Natural killer cell treated with Interleukin-12 subunit alpha and Interleukin-12 subunit beta and Interleukin-15 and Interleukin-18, amount 100 ng/mL, for 72 hours (primary cell): ENCODE data around the gene ATP5MG. TPM values are rescaled to one million over a fixed set of nuclear protein-coding genes. Genes with fewer than 3 reads are reported as not detected.

Experiments
- ATAC-seq, 2 donors: fragments of 150-1000 bp; cut with Tn5 transposase in 1 of 2; sonication (Bioruptor Pico), chemical (Tn5 transposase) in 1 of 2; 2 replicates each; pipeline ENCODE4 v1.10.0; 2021
- DNase-seq: peaks from one replicate; pipeline ENCODE4 v3.0.0; 2022; ENCODE audit warnings: low spot score
- H3K27ac Mint-ChIP-seq, 2 donors: 1 replicate in 1 of 2; 2 replicates in 1 of 2; pipeline ENCODE4 v1.8.0; 2022; ENCODE audit warnings: mixed read lengths in 2 of 2, mild to moderate bottlenecking in 1 of 2, moderate library complexity in 1 of 2
- H3K27me3 Mint-ChIP-seq, 2 donors: 1 replicate in 1 of 2; 2 replicates in 1 of 2; pipeline ENCODE4 v1.8.0; 2022; ENCODE audit warnings: mixed read lengths in 2 of 2
- H3K36me3 Mint-ChIP-seq: one replicate; pipeline ENCODE4 v1.8.0; 2022; ENCODE audit warnings: mixed read lengths
- H3K4me1 Mint-ChIP-seq, 2 donors: 1 replicate in 1 of 2; 2 replicates in 1 of 2; pipeline ENCODE4 v1.8.0; 2022; ENCODE audit warnings: low read depth in 2 of 2, mixed read lengths in 2 of 2, mild to moderate bottlenecking in 1 of 2
- H3K4me3 Mint-ChIP-seq: one replicate; pipeline ENCODE4 v1.8.0; 2022; ENCODE audit warnings: mixed read lengths
- H3K9me3 Mint-ChIP-seq: 2 replicates; pipeline ENCODE4 v1.8.0; 2022; ENCODE audit warnings: mixed read lengths
- total RNA-seq, 2 donors: library from RNA; stranded (reverse); gene quantifications; one replicate each; pipeline ENCODE4 v1.2.3, GENCODE V29; 2022

The ATP5MG gene, protein sequence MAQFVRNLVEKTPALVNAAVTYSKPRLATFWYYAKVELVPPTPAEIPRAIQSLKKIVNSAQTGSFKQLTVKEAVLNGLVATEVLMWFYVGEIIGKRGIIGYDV
- total RNA-seq: 100 to 1,000 TPM; 183 to 189 TPM

DNA sequence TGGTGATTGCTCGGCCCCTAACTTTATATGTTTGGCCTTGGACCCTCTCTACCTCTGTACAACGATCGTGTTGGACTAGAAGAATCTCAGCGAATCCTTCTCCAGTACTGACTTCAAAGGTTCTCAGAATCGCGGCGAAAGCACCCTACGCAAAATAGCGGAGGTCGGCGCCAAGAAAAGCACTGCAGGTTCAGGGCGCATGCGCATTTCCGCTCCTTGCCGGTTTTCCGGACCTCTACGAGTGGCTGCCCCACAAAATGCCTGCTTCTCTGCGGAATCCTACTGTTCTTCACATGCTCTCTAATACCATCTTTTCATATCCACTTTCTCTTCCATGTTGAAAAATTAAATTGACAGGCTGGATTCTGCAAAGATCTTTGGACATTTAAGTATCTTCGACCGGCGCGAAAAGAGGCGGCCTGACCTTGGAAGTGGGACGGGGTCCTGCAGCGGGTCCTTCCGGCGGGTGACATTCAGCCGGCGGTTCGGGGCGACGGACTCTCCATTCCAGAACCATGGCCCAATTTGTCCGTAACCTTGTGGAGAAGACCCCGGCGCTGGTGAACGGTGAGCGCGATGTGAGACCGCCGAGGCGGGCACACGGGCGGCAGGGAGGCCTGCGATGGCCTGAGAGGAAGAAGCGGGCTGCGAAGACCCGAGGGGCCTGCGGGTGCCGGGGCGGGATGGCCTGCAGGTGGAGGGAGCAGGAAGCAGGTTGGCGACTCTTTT lies at the start of gene ATP5MG:
Gene ATP5MG (plus strand): TSS at position 456 of the 729 bp plus-strand sequence. CDS start 60 bp downstream, at position 516.
- Mint-ChIP-seq H3K27ac (peak within 1 kb of the TSS; percentile 89 to 98), H3K36me3 (peaks cover 26% of the 10 kb centered on the region), H3K9me3 (no peaks in the 10 kb centered on the region), H3K4me3 (peak within 1 kb of the TSS; percentile 91), H3K27me3 (no peaks in the 10 kb centered on the region), H3K4me1 (peaks cover 37 to 56% of the 10 kb centered on the region in 2 donors)
- peak; percentile 81 to 88 for ATAC-seq
- peak; percentile 93 for DNase-seq

DNA sequence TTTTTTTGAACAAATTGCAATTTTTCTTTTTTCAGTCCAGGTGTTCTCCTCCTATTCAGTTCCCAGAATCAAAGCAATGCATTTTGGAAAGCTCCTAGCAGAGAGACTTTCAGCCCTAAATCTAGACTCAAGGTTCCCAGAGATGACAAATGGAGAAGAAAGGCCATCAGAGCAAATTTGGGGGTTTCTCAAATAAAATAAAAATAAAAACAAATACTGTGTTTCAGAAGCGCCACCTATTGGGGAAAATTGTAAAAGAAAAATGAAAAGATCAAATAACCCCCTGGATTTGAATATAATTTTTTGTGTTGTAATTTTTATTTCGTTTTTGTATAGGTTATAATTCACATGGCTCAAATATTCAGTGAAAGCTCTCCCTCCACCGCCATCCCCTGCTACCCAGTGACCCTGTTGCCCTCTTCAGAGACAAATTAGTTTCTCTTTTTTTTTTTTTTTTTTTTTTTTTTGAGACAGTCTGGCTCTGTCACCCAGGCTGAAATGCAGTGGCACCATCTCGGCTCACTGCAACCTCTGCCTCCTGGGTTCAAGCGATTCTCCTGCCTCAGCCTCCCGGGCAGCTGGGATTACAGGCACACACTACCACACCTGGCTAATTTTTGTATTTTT lies 48.2 kb upstream of the ATP5MG start:
- ATAC-seq: no peak
- DNase-seq: no peak
- peaks cover 0 to 18% of the 10 kb centered on the region in 2 donors for H3K4me1 Mint-ChIP-seq
- H3K4me3 Mint-ChIP-seq: no peak overlapping the region
- no peaks in the 10 kb centered on the region for H3K36me3 Mint-ChIP-seq
- H3K27me3 Mint-ChIP-seq: no peaks in the 10 kb centered on the region
- no peak overlapping the region for H3K27ac Mint-ChIP-seq
- no peaks in the 10 kb centered on the region for H3K9me3 Mint-ChIP-seq

DNA sequence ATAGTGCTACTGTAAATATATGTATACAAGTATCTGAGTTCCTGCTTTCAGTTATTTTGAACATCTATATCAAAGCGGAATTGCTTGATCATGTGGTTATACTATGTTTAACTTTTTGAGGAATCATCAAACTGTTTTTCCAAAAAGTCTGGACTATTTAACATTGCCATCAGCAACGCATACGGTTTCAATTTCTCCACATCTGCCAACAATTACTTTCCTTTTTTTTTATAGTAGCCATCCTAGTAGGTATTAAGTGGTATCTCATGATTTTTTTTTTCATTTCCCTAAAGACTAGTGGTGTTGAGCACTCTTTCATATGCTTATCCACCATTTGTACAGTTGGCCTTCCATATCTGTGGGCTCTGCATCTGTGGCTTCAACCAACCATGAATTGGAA lies 43.3 kb upstream of the ATP5MG start:
- Mint-ChIP-seq H3K36me3 (peaks cover 11% of the 10 kb centered on the region), H3K27me3 (no peaks in the 10 kb centered on the region), H3K4me1 (peaks cover 27 to 32% of the 10 kb centered on the region in 2 donors), H3K4me3 (no peak overlapping the region), H3K27ac (peak overlapping the region; percentile 6 to 95), H3K9me3 (no peaks in the 10 kb centered on the region)
- no peak for ATAC-seq
- no peak for DNase-seq

DNA sequence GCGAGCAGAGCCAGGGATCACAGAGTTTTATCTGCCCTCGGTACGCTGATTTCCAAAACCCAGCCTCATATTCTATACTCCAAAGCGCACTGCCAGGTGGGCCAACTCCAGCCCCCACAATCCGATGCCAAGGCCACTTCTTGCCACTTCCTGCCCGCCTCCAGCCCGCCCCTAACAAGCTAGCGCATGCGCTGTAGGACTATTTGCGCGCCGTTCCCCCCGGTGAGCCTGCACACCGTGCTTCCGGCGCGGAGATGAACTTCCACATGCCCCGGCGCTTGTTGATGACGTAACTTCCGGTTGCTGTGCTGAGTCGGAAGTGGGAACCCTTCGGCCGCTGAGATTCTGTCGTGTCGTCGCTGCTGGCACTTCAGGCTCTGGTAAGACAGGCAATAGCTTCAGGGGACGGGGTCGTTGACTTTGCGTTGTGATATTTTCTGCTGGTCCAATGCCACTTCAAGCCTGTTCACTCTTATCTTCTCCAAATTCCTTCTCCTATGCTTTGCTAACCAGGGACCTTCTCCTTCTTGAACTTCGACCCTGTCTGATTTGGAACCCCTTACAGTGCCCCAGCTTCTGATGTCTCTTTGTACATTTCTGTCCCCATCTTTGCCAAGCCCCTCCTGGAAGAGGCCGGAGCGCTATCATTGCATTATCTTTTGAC lies 42.0 kb upstream of the ATP5MG start, which contains the start of gene UBE4A:
Gene UBE4A (plus strand): TSS at position 306 of the 664 bp plus-strand sequence. CDS start 5,481 bp downstream, outside the sequence.
- no peaks in the 10 kb centered on the region for H3K27me3 Mint-ChIP-seq
- peaks cover 11% of the 10 kb centered on the region for H3K36me3 Mint-ChIP-seq
- peak within 1 kb of the TSS; percentile 95 to 99 for H3K27ac Mint-ChIP-seq
- no peaks in the 10 kb centered on the region for H3K9me3 Mint-ChIP-seq
- H3K4me3 Mint-ChIP-seq: peak within 1 kb of the TSS; percentile 98
- DNase-seq (peak; percentile 99), ATAC-seq (peak; percentile 96)
- peaks cover 30 to 37% of the 10 kb centered on the region in 2 donors for H3K4me1 Mint-ChIP-seq

DNA sequence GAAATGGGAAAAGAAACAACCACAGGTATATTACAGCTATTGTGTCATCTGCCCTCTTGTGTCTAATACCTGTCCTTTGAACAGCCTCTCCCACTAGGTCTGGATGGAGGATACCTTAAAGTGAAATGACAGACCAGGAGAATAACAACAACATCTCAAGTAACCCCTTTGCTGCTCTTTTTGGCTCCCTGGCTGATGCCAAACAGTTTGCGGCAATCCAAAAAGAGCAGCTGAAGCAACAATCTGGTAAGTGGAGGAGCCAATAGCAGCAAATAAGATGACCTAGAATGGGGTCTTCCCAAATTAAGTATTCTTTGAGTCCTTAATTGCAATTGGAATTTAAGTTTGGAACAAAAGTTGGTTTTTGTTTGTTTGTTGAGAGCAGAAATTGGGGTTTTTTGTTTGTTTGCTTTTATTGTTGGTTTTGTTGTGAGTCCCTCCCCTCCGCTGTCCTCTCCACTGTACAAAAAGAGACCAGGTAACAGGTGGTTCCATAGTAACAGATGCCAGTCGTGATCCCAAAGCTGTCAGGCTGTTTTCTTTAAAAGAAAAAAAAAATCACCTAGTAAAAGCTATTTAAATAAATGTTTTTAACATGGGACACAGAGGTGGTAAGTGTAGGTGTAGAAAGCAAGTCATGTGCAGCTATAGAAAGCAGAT lies 36.3 kb upstream of the ATP5MG start:
- Mint-ChIP-seq H3K9me3 (no peaks in the 10 kb centered on the region), H3K4me1 (peaks cover 18 to 27% of the 10 kb centered on the region in 2 donors), H3K36me3 (peaks cover 24% of the 10 kb centered on the region), H3K4me3 (no peak overlapping the region), H3K27me3 (no peaks in the 10 kb centered on the region), H3K27ac (no peak overlapping the region)
- DNase-seq (no peak), ATAC-seq (no peak)

DNA sequence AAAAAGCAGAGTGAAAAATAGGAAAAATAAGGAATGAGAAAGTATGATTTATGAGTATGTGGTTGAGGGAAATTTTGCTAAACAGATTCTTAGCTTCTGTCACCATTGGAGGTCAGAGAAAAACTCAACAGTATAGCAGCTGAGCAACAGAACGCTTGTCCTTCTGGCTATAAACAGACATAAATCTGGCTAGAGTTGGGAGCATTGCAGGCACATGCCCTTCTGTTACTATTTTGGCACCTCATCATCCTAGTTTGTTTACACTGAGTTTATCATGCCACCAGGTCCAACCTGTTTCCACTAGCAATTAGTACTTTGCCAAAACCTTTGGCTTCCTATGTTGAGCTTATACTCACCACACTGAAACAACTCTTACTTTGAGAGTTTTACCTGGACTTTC lies 35.1 kb upstream of the ATP5MG start:
- H3K27me3 Mint-ChIP-seq: no peaks in the 10 kb centered on the region
- ATAC-seq (no peak), DNase-seq (no peak)
- H3K9me3 Mint-ChIP-seq: no peaks in the 10 kb centered on the region
- peaks cover 15 to 21% of the 10 kb centered on the region in 2 donors for H3K4me1 Mint-ChIP-seq
- H3K36me3 Mint-ChIP-seq: peaks cover 26% of the 10 kb centered on the region
- no peak overlapping the region for H3K4me3 Mint-ChIP-seq
- no peak overlapping the region for H3K27ac Mint-ChIP-seq

DNA sequence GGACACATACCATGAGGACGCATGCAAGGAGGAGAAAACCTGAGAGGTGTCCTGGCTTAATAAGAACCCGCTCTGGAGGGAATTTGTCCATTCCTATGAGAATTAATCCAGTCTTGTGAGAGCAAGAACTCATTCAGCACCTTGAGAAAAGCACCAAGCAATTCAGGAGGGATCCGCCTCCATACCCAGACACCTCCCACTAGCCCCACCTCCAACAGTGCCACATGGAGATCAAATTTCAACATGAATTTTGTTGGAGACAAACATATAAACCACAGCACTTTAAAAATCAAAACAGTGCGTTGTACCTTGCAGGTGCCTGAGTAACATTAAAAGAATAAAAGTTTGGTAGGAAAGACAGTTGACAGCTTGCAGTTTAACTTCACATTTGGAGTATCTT lies 30.6 kb upstream of the ATP5MG start:
- peaks cover 47% of the 10 kb centered on the region for H3K36me3 Mint-ChIP-seq
- no peak overlapping the region for H3K4me3 Mint-ChIP-seq
- no peaks in the 10 kb centered on the region for H3K9me3 Mint-ChIP-seq
- no peak for ATAC-seq
- H3K27me3 Mint-ChIP-seq: no peaks in the 10 kb centered on the region
- peaks cover 0 to under 1% of the 10 kb centered on the region in 2 donors for H3K4me1 Mint-ChIP-seq
- H3K27ac Mint-ChIP-seq: no peak overlapping the region
- DNase-seq: no peak

DNA sequence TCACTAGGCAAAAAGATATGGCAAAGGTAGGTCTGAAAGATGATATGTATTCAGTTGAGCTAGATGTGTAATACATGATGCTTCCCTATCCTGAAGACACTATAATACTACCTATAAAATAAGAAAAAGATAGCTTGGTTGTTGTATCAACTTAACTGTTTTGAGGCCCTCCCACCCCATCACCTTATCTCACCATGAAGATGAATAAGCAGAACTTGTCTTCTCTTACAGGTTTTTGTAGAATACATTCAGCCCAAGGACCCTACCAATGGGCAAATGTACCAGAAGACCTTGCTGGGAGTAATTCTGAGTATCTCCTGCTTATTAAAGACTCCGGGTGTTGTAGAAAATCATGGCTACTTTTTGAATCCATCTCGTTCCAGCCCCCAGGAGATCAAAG lies 28.1 kb upstream of the ATP5MG start:
- H3K36me3 Mint-ChIP-seq: peaks cover 56% of the 10 kb centered on the region
- H3K27me3 Mint-ChIP-seq: no peaks in the 10 kb centered on the region
- H3K9me3 Mint-ChIP-seq: no peaks in the 10 kb centered on the region
- no peak for DNase-seq
- no peak for ATAC-seq
- no peak overlapping the region for H3K4me3 Mint-ChIP-seq
- H3K27ac Mint-ChIP-seq: no peak overlapping the region
- H3K4me1 Mint-ChIP-seq: peaks cover 0 to 3% of the 10 kb centered on the region in 2 donors

DNA sequence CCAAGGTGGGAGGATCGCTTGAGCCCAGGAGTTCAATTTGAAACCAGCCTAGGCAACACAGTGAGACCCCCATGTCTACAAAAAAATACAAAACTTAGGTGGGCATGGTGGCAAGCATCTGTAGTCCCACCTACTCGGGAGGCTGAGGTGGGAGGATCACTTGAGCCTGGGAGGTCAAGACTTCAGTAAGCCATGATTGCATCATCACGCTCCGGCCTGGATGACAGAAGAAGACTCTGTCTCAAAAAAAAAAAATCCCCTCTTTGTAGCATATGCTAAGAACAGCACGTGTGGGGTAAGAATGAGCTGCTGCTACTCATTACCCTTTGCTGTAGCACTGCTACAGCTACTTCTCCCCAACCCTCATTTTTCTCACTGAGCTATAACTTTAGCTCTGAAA lies 27.5 kb upstream of the ATP5MG start:
- H3K27ac Mint-ChIP-seq: no peak overlapping the region
- peaks cover 53% of the 10 kb centered on the region for H3K36me3 Mint-ChIP-seq
- DNase-seq (no peak), ATAC-seq (no peak)
- no peaks in the 10 kb centered on the region for H3K9me3 Mint-ChIP-seq
- peaks cover 0 to 3% of the 10 kb centered on the region in 2 donors for H3K4me1 Mint-ChIP-seq
- H3K27me3 Mint-ChIP-seq: no peaks in the 10 kb centered on the region
- H3K4me3 Mint-ChIP-seq: no peak overlapping the region

DNA sequence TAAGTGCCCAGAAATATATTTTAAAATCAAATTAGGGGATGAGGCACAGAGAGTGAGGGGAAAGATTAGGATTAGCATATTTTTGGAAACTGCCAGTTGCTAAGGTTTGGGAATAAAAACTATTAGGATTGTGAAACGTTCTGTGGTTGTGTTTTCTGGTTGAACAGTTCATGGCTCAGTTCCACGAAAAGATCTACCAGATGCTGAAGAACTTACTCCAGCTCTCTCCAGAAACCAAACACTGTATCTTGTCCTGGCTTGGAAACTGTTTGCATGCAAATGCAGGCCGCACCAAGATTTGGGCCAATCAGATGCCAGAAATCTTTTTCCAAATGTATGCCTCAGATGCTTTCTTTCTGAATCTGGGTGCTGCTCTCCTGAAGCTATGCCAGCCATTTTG lies 26.7 kb upstream of the ATP5MG start:
- Mint-ChIP-seq H3K27me3 (no peaks in the 10 kb centered on the region), H3K27ac (no peak overlapping the region), H3K4me1 (peaks cover 0 to 3% of the 10 kb centered on the region in 2 donors), H3K36me3 (peaks cover 51% of the 10 kb centered on the region), H3K4me3 (no peak overlapping the region), H3K9me3 (no peaks in the 10 kb centered on the region)
- no peak for DNase-seq
- ATAC-seq: no peak

DNA sequence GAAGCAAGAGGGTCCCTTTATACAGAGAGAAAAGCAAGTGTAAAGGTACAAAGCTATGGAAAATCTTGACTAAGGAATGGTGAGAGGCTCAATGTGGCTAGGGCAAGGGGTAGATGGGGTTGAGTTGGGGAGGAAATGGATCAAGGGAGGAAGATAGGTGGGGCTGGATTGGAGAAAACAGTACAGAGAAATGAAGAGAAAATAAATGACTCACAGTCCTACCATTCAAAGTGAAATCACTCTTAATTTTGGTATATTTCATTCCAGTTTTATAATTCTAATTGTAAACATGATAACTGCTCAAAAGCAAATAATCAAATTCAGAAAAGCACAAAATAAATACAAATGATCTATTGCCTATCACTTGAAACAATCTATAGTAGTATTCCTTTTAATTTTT lies 25.4 kb upstream of the ATP5MG start:
- ATAC-seq: no peak

DNA sequence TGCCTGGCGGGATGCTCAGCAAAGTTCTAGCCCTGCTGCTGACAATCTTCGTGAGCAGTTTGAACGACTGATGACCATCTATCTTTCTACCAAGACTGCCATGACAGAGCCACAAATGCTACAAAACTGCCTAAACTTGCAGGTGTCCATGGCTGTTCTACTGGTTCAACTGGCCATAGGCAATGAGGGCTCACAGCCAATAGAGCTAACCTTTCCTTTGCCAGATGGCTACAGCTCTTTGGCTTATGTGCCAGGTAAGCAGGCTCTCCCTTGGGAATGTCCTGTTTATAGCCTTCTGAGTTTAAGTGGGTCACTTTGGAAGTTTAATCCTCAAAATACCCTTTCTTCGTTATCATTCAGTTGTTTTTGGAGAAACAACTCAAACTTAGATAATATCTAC lies 21.9 kb upstream of the ATP5MG start:
- H3K27me3 Mint-ChIP-seq: no peaks in the 10 kb centered on the region
- DNase-seq (no peak), ATAC-seq (no peak)
- no peaks in the 10 kb centered on the region for H3K9me3 Mint-ChIP-seq
- peaks cover 33% of the 10 kb centered on the region for H3K36me3 Mint-ChIP-seq
- peaks cover 0 to 3% of the 10 kb centered on the region in 2 donors for H3K4me1 Mint-ChIP-seq
- H3K27ac Mint-ChIP-seq: no peak overlapping the region
- H3K4me3 Mint-ChIP-seq: no peak overlapping the region

More for the DNA sequence above, 25.4 kb upstream of the ATP5MG start:
- Mint-ChIP-seq H3K27ac (peak overlapping the region in 1 of 2 donors; percentile 24), H3K4me1 (peaks cover 0 to 3% of the 10 kb centered on the region in 2 donors), H3K9me3 (no peaks in the 10 kb centered on the region), H3K36me3 (peaks cover 50% of the 10 kb centered on the region), H3K4me3 (no peak overlapping the region), H3K27me3 (no peaks in the 10 kb centered on the region)
- no peak for DNase-seq

DNA sequence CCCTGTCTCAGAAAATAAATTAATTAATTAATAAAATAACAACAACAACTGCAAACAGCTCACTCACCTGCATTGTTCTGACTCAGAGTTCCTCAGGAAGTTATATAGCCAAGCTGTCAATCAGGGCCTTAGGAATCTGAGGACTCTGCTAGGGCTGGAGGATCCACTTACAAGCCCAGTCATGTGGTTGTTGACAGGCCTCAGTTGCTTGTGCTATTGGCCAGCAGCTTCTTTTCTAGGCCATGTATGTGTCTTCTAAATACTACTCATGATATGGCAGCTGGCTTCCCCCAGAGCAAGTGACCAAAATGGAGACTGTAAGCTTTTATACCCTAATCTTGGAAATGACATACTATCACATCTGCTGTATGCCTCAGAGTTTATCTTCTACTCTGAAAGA lies 20.8 kb upstream of the ATP5MG start:
- H3K36me3 Mint-ChIP-seq: peaks cover 35% of the 10 kb centered on the region
- DNase-seq: no peak
- no peak overlapping the region for H3K4me3 Mint-ChIP-seq
- H3K4me1 Mint-ChIP-seq: peaks cover 0 to 3% of the 10 kb centered on the region in 2 donors
- H3K27me3 Mint-ChIP-seq: no peaks in the 10 kb centered on the region
- no peak overlapping the region for H3K27ac Mint-ChIP-seq
- no peak for ATAC-seq
- no peaks in the 10 kb centered on the region for H3K9me3 Mint-ChIP-seq
